Activated CD4-positive, alpha-beta T cell treated with anti-CD3 and anti-CD28 coated beads for 24 hours (primary cell): ENCODE measurements around the gene TGFBR1.

ENCODE experiments used
- DNase-seq, 2 donors: peaks; one replicate each; pipeline ENCODE4 v3.0.0-alpha.2; 2020; ENCODE audit warnings: low read depth in 2 of 2

The TGFBR1 gene

GRCh38 chr9:99169982-99170761, 65.3 kb downstream of the TGFBR1 start:
- no peak for DNase-seq

GRCh38 chr9:99171225-99172123, 66.6 kb downstream of the TGFBR1 start:
- DNase-seq, result no peak

- DNase-seq, result no peak
These were observed 67.5 kb downstream of the TGFBR1 start for GRCh38 chr9:99172124-99173091.

- DNase-seq, result no peak
These were observed 68.9 kb downstream of the TGFBR1 start for GRCh38 chr9:99173570-99174504.

GRCh38 chr9:99176527-99177013, 71.7 kb downstream of the TGFBR1 start:
- no peak for DNase-seq

GRCh38 chr9:99177576-99178366, 72.9 kb downstream of the TGFBR1 start:
- no peak for DNase-seq

- DNase-seq, result no peak
These were observed 74.3 kb downstream of the TGFBR1 start for GRCh38 chr9:99178912-99179872.

- no peak for DNase-seq
These were observed 75.3 kb downstream of the TGFBR1 start for GRCh38 chr9:99180199-99180598.

GRCh38 chr9:99180662-99181061, 75.7 kb downstream of the TGFBR1 start:
- DNase-seq, result no peak

- DNase-seq, result no peak
These were observed 76.3 kb downstream of the TGFBR1 start for GRCh38 chr9:99181206-99181605.

GRCh38 chr9:99181621-99182020, 76.7 kb downstream of the TGFBR1 start:
- no peak for DNase-seq

- no peak for DNase-seq
These were observed 77.4 kb downstream of the TGFBR1 start for GRCh38 chr9:99182356-99182755.

GRCh38 chr9:99183616-99184015, 78.7 kb downstream of the TGFBR1 start:
- no peak for DNase-seq

GRCh38 chr9:99184110-99184474, 79.2 kb downstream of the TGFBR1 start:
- DNase-seq, result no peak

GRCh38 chr9:99184475-99185347, 79.8 kb downstream of the TGFBR1 start:
- DNase-seq, result peak; percentile 62 to 73

- DNase-seq, result no peak
These were observed 80.4 kb downstream of the TGFBR1 start for GRCh38 chr9:99185348-99185632.

- no peak for DNase-seq
These were observed 81.0 kb downstream of the TGFBR1 start for GRCh38 chr9:99185934-99186333.

- no peak for DNase-seq
These were observed 82.4 kb downstream of the TGFBR1 start for GRCh38 chr9:99187311-99187710.
